Fibroblast of skin of back (primary cell): ENCODE results near the gene XIRP1.

Experiments used
- DNase-seq: peaks from one replicate; pipeline ENCODE4 v3.0.0-alpha.2; 2013

XIRP1 gene

GRCh38 chr3:39166134-39166710 lies 26.2 kb downstream of the XIRP1 start:
- peak; percentile 98 for DNase-seq

- DNase-seq = no peak
Measured at GRCh38 chr3:39165518-39165917, 26.9 kb downstream of the XIRP1 start.

- no peak for DNase-seq
Measured at GRCh38 chr3:39164414-39164813, 28.0 kb downstream of the XIRP1 start.

GRCh38 chr3:39158148-39158715 lies 34.2 kb downstream of the XIRP1 start:
- no peak for DNase-seq

DNA sequence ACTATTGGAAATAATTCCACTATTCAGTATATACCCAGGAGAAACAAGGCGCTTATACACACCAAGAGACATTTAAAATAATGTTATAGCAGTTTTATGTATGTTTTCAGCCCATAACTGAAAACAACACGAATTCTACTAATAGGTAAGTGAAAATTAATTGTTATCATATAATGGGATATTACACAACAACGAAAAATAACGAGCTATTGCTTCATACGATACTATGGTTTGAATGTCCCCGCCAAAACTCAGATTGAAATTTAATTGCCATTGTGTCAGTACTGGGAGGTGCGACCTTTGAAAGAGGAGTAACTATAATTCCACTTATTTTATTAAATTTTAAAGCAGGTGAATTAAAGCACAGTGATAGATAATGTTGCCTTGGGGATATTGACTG lies 35.0 kb downstream of the XIRP1 start:
- no peak for DNase-seq

- no peak for DNase-seq
Measured at GRCh38 chr3:39156421-39156820, 36.0 kb downstream of the XIRP1 start.

DNA sequence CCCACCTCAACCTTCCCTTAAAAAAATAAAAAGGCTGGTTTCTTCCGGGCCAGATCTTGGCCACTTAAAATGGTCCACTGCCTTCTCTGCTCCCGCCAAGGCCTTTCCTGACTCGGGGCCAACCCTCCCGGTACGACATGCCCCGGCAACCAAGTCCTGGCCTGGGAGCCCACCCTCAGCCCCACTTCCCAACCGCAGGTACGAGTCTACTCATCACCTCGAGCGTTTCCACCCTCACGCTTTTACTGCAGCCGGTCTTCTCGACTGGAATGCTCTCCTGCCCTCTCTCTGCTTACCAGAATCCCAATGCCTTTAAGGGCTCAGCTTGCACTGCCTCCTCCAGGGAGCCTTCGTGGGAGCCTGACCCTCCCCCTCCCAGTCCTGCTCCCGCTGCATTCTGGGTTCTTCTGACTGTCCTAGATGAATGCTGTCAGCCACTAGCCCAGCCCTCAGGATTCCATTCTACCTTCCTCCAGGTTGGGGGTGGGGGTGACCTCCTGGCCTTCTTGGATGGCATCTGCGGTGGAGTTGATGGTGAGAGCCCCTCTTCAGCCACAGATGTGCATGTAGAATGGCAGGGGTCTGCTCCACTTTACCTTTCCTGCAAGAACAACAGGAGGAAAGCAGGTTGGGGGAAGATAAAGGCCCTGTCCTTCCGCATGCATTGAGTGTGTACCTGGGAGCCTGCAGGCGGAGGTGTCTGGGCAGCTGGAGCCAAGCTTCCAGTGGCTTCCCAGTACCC lies 37.9 kb downstream of the XIRP1 start:
- DNase-seq = peak; percentile 37

GRCh38 chr3:39153977-39154279 lies 38.5 kb downstream of the XIRP1 start:
- no peak for DNase-seq

DNA sequence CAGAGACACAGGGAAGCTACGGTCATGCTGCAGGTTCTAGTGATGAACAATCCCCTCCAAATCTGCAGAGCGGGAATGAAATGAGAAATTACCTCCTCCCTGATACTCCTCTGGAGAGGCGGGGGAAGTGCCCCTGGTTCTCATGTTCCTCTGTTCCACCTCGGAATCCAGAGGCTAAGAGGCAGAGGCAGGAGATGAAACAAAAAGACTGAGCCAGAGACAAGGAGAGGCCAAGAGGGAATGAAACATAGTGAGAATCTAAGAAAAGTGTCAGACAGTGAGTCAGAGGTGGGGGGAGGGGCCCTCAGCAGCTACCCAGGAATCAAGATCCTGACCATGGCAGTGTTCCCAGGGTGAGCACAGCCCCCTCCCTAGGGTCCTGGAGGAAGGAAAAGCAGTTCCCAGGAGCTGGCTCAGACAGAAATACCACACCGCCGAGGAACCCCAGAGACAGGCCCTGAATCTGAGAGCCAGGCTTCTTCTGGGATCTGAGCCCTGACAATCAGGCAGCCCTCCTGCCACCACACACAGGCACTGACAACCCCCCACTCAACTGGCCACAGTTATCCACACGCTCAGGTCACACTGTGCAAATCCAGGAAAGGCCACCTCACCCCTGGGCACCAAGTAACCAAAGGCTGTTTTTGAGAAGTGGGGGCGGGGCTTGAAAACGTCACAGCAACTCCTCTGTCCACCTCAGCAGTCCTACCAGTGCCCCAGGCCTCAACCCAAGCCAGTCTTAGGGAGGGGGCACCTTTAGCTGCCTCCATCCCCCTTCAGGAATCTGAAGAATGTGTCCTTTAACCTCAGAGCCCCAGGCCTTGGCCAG lies 41.4 kb downstream of the XIRP1 start:
- DNase-seq = peak; percentile 99

DNA sequence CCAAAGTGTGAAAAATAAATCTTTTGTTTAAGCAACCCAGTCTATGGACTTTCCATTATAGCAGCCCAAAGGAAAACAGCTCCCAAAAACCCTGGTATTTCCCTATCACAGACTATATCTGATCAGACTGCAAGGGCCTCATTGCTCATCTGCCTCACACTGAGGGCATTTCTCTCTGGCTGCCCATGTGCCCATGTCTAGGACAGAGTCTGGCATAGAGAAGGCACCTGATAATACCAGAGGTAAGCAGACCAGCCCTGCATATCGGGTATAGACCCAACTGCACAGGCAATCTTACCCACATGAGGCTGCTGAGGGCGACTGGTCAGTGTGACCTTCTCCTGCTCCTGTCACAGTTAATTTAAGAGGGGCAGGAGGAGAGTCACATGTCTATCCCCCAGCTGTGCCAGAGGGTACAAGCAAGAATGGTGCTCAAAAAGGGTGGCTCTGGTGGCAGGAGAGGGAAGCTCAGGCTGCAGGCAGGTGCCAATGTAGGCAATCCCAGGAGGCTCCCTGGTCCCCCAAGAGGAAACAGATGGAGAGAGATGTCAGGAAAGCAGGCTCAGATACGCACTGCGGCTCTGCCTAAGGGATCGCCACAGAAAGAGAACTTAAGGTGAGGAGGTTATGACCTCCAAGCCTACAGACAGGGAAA lies 42.1 kb downstream of the XIRP1 start:
- DNase-seq = no peak

- DNase-seq = no peak
Measured at GRCh38 chr3:39149498-39150147, 42.8 kb downstream of the XIRP1 start.

DNA sequence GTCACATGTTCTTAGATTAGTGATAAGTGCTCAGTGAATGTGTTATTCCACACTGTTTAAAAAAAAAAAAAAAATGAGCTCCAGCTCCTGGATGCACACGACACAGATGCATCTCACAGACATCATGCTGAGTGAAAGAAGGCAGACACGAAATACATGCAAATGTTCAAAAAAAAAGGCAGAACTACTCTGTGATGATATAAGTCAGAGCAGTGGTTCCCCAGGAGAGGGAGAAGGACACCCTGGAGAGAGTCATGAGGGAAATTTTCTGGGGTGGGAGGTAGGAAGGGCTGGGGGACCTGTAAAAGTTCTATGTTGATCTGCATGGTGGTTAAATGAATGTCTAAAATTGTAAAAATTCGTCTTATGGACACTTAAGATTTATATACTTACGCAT lies 43.3 kb downstream of the XIRP1 start:
- peak; percentile 29 for DNase-seq

DNA sequence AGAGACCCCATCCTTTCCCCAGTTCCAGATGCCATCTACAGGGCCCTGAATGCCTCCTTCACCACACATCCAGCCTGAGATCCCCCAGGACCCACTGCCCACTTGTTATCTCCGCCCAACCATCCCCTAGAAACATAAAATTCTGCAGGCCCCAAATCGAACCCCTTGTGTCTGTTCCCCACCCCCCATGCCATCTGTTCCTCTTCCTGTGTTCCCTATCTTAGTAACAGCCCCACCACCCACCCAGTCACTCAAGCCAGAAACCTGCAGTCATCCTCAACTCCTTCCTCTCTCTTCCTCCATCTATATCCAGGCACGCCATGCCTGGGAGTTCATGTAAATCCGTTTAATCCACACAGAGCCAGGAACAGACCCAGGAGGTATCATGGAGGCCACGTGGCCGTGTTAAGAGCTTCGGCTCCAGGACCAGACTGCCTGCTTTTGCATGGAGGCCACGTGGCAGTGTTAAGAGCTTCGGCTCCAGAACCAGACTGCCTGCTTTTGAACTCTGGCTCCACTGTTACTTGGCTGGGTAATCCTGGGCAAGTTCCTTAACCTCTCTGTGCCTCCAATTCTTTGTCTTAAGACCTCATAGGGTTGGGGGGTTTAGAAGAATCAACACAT lies 43.8 kb downstream of the XIRP1 start:
- DNase-seq = peak; percentile 38

DNA sequence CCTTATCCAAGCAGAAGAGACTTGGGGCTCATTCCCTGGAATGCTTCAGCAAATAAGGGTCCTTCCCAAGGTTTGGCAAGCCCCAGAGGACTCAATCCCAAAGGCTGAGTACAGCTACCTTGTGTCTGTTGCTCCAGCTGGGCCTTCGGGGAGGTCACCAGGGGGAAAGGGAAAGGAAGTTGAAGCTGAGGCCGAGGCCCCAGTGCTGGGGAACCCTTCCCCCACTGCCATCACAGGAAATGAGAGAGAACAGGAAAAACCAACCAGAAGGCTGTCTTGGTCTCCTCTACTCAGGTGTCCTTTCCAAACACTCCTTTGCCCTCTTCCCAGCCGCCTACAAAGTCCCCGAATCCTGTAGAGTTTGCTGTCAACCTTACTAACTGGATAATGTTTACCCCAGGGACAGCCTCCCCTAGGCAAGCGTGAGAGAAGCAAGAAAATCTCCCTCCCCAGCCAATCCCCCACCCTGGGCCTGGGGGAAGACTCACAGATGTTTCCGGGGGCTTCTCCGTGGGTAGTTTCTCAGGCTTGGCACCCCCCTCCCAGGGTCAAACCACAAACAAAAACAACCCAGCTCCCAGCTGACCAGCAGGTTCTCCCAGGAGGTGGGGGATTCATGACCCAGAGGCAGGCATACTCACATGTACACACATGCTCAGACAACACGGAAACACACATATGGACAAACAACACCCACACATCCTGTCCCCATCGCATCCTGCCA lies 44.5 kb downstream of the XIRP1 start:
- peak; percentile 75 for DNase-seq

GRCh38 chr3:39146611-39147591 lies 45.5 kb downstream of the XIRP1 start:
- peak; percentile 99 for DNase-seq

DNA sequence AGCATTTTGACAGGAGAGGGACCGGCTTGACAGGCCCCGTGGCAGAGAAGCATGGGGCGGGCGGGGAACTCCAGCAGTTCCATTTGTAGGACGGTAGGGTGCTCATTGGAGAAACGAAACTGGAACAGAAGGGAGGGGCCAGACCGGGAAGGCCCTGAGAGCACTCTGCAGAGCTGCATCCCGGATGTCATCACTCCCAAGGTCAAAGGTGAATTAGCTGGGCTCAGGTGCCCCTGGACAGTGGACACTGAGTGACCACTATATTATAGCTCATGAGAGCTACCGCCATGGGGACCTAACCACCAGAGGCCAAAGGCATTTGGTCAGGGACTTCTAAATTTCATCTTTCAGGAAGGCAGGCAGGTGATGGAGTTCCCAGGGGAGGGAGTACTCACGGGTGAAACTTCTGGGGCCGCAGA lies 46.3 kb downstream of the XIRP1 start:
- DNase-seq = no peak

GRCh38 chr3:39144748-39145380 lies 47.5 kb downstream of the XIRP1 start:
- no peak for DNase-seq

GRCh38 chr3:39144095-39144747 lies 48.2 kb downstream of the XIRP1 start:
- no peak for DNase-seq
